ENCODE data around the gene DEDD. TPM values are rescaled to one million over a fixed set of nuclear protein-coding genes. Genes with fewer than 3 reads are reported as not detected.

DEDD gene
- total RNA-seq, 2 experiments from 2014 or later = 21.1 to 41.9 TPM

GRCh38 chr1:161111527-161111926, 20.9 kb downstream of the DEDD start:
- Histone ChIP-seq H3K4me2 (ENCODE audit: low read length) (no peak overlapping the region), H3K27ac (ENCODE audit: low read depth, low read length, poor library complexity, severe bottlenecking) (no peak overlapping the region), H4K20me1 (ENCODE audit: insufficient read depth, low read length) (peaks cover 9% of the 10 kb centered on the region; the same call in 1 of the 2 replicates), H3K36me3 (ENCODE audit: insufficient read depth, low read length) (peaks cover 70% of the 10 kb centered on the region), H2AFZ (ENCODE audit: low read length) (no peak overlapping the region), H3K4me3 (ENCODE audit: low read depth, low read length, poor library complexity, severe bottlenecking) (no peak overlapping the region), H3K79me2 (ENCODE audit: insufficient read depth, low read depth, low read length) (peaks cover 83% of the 10 kb centered on the region), H3K9me2 (ENCODE audit: insufficient read depth, low read length) (no peaks in the 10 kb centered on the region), H3K4me1 (ENCODE audit: insufficient read depth, low read length, poor library complexity, severe bottlenecking) (peaks cover 30% of the 10 kb centered on the region), H3K9me3 (ENCODE audit: low read length) (no peaks in the 10 kb centered on the region)
- no peak for TF ChIP-seq EZH2phosphoT487 (IDR thresholded peaks at IDR 0.05; ENCODE audit: borderline replicate concordance, low read depth, low read length)
- TF ChIP-seq, protein P1, sequence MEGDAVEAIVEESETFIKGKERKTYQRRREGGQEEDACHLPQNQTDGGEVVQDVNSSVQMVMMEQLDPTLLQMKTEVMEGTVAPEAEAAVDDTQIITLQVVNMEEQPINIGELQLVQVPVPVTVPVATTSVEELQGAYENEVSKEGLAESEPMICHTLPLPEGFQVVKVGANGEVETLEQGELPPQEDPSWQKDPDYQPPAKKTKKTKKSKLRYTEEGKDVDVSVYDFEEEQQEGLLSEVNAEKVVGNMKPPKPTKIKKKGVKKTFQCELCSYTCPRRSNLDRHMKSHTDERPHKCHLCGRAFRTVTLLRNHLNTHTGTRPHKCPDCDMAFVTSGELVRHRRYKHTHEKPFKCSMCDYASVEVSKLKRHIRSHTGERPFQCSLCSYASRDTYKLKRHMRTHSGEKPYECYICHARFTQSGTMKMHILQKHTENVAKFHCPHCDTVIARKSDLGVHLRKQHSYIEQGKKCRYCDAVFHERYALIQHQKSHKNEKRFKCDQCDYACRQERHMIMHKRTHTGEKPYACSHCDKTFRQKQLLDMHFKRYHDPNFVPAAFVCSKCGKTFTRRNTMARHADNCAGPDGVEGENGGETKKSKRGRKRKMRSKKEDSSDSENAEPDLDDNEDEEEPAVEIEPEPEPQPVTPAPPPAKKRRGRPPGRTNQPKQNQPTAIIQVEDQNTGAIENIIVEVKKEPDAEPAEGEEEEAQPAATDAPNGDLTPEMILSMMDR (conservative IDR thresholded peaks at IDR 0.05; ENCODE audit: low read length) = no peak
- ChIA-PET POLR2A (no interaction called here), CTCF (ENCODE audit: unreplicated experiment) (no interaction called here)
- BruUV-seq (replicated peaks) = no TSS peak
- DNase-seq (ENCODE audit: low spot score) = no peak
- intact Hi-C loops (cut with micrococcal nuclease; ENCODE audit: unreplicated experiment) = no loop called here

DNA sequence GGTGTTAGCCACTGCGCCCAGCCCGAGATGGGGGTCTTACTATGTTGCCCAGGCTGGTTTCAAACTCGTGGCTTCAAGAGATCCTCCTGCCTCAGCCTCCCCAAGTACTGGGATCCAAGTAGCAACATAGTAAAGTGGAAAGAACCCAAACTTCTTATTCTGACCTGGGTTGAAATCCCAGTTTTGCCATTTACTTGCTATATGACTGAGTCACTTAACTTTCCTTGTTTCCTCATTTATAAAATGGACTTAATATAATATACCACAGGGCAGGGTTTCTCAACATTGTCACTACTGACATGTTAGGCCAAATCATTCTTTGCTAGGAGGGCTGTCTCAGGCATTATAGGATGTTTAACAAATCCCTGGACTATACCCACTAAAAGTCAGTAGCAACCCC, 21.4 kb downstream of the DEDD start:
- CTCF ChIA-PET (ENCODE audit: unreplicated experiment) = no interaction called here

GRCh38 chr1:161106431-161106830, 26.0 kb downstream of the DEDD start:
- no peaks in the 10 kb centered on the region for H3K9me2 ChIP-seq (ENCODE audit: insufficient read depth, low read length)
- H3K79me2 ChIP-seq (ENCODE audit: insufficient read depth, low read depth, low read length) = peaks cover 57% of the 10 kb centered on the region; the same call in 1 of the 2 replicates
- no peaks in the 10 kb centered on the region for H4K20me1 ChIP-seq (ENCODE audit: insufficient read depth, low read length)
- intact Hi-C loops (cut with micrococcal nuclease; ENCODE audit: unreplicated experiment) = no loop called here
- no peak overlapping the region for H2AFZ ChIP-seq (ENCODE audit: low read length)
- H3K4me2 ChIP-seq (ENCODE audit: low read length) = no peak overlapping the region
- CTCF ChIA-PET (ENCODE audit: unreplicated experiment) = interaction anchor here (0.6 kb wide), 1 partner anchor 37 kb away, joined by 3 read pairs; the partner anchor contains the start of gene ARHGAP30
- POLR2A ChIA-PET = interaction anchor here (0.6 to 0.9 kb wide), 3 partner anchors 11 to 66 kb away, joined by 3 to 6 read pairs (median 3); no protein-coding TSS in a partner anchor
- H3K4me3 ChIP-seq (ENCODE audit: low read depth, low read length, poor library complexity, severe bottlenecking) = no peak overlapping the region
- peaks cover 81% of the 10 kb centered on the region for H3K36me3 ChIP-seq (ENCODE audit: insufficient read depth, low read length)
- no peaks in the 10 kb centered on the region for H3K4me1 ChIP-seq (ENCODE audit: insufficient read depth, low read length, poor library complexity, severe bottlenecking)
- no peak for TF ChIP-seq EZH2phosphoT487 (IDR thresholded peaks at IDR 0.05; ENCODE audit: borderline replicate concordance, low read depth, low read length)
- TF ChIP-seq, protein P1 (conservative IDR thresholded peaks at IDR 0.05; ENCODE audit: low read length) = no peak
- BruUV-seq (replicated peaks) = no TSS peak
- DNase-seq (ENCODE audit: low spot score) = no peak
- no peak overlapping the region for H3K27ac ChIP-seq (ENCODE audit: low read depth, low read length, poor library complexity, severe bottlenecking)
- H3K9me3 ChIP-seq (ENCODE audit: low read length) = no peaks in the 10 kb centered on the region

More for the DNA sequence above, 21.4 kb downstream of the DEDD start:
- TF ChIP-seq, protein P1 (conservative IDR thresholded peaks at IDR 0.05; ENCODE audit: low read length) = no peak
- TF ChIP-seq EZH2phosphoT487 (IDR thresholded peaks at IDR 0.05; ENCODE audit: borderline replicate concordance, low read depth, low read length) = no peak
- no peaks in the 10 kb centered on the region for H3K9me3 ChIP-seq (ENCODE audit: low read length)
- intact Hi-C loops (cut with micrococcal nuclease; ENCODE audit: unreplicated experiment) = no loop called here
- no peak overlapping the region for H3K27ac ChIP-seq (ENCODE audit: low read depth, low read length, poor library complexity, severe bottlenecking)
- H3K4me3 ChIP-seq (ENCODE audit: low read depth, low read length, poor library complexity, severe bottlenecking) = no peak overlapping the region
- POLR2A ChIA-PET = no interaction called here
- peaks cover 83% of the 10 kb centered on the region; the same call in 1 of the 2 replicates for H3K79me2 ChIP-seq (ENCODE audit: insufficient read depth, low read depth, low read length)
- H2AFZ ChIP-seq (ENCODE audit: low read length) = no peak overlapping the region
- DNase-seq (ENCODE audit: low spot score) = no peak
- BruUV-seq (replicated peaks) = no TSS peak
- no peaks in the 10 kb centered on the region for H3K9me2 ChIP-seq (ENCODE audit: insufficient read depth, low read length)
- H3K36me3 ChIP-seq (ENCODE audit: insufficient read depth, low read length) = peaks cover 75% of the 10 kb centered on the region
- peaks cover 26% of the 10 kb centered on the region for H3K4me1 ChIP-seq (ENCODE audit: insufficient read depth, low read length, poor library complexity, severe bottlenecking)
- peaks cover 9% of the 10 kb centered on the region; the same call in 1 of the 2 replicates for H4K20me1 ChIP-seq (ENCODE audit: insufficient read depth, low read length)
- H3K4me2 ChIP-seq (ENCODE audit: low read length) = no peak overlapping the region
